SK-N-SH treated with all-trans-retinoic acid at 6 μM for 48 hours (cell line): ENCODE results near the gene IRF7.

ENCODE experiments used
- ARNTL ChIP-seq: fragments of 450-650 bp; formaldehyde crosslinking; IDR thresholded peaks from 2 replicates; pipeline ENCODE4 v1.5.0; 2020; ENCODE audit warnings: low read depth, mild to moderate bottlenecking, moderate library complexity, borderline replicate concordance
- BACH2 ChIP-seq: fragments of 250-450 bp; sonication (Bioruptor Pico); IDR thresholded peaks from 2 replicates; pipeline ENCODE4 v1.9.0; 2021; ENCODE audit warnings: mild to moderate bottlenecking, borderline replicate concordance
- CSDC2 ChIP-seq: fragments of 250-450 bp; sonication (Bioruptor Pico); IDR thresholded peaks from 2 replicates; pipeline ENCODE4 v1.5.0; 2020; ENCODE audit warnings: mild to moderate bottlenecking, moderate library complexity
- GLIS3 ChIP-seq: fragments of 250-450 bp; sonication (Bioruptor Pico); IDR thresholded peaks from 2 replicates; pipeline ENCODE4 v1.5.0; 2020; ENCODE audit warnings: mild to moderate bottlenecking, moderate library complexity
- ISL1 ChIP-seq: fragments of 250-450 bp; sonication (Bioruptor Pico); IDR thresholded peaks from 2 replicates; pipeline ENCODE4 v2.1.2; 2022; ENCODE audit warnings: mild to moderate bottlenecking, moderate library complexity
- PPARA ChIP-seq: fragments of 250-450 bp; sonication (Bioruptor Pico); IDR thresholded peaks from 2 replicates; pipeline ENCODE4 v1.5.0; 2020; ENCODE audit warnings: mild to moderate bottlenecking, borderline replicate concordance
- RARB ChIP-seq: fragments of 250-450 bp; sonication (Bioruptor Pico); IDR thresholded peaks from 2 replicates; pipeline ENCODE4 v1.8.0; 2021; ENCODE audit warnings: mild to moderate bottlenecking, moderate library complexity
- SNAI2 ChIP-seq: fragments of 250-450 bp; sonication (Bioruptor Pico); IDR thresholded peaks from 2 replicates; pipeline ENCODE4 v1.5.0; 2020; ENCODE audit warnings: mild to moderate bottlenecking, moderate library complexity
- TSHZ2 ChIP-seq: fragments of 250-450 bp; sonication (Bioruptor Pico); IDR thresholded peaks from 2 replicates; pipeline ENCODE4 v1.5.0; 2020; ENCODE audit warnings: mild to moderate bottlenecking, moderate library complexity
- ZFP3 ChIP-seq: fragments of 250-450 bp; sonication (Bioruptor Pico); IDR thresholded peaks from 2 replicates; pipeline ENCODE4 v1.5.0; 2020; ENCODE audit warnings: mild to moderate bottlenecking, moderate library complexity
- ZNF565 ChIP-seq: fragments of 450-650 bp; formaldehyde crosslinking; conservative IDR thresholded peaks from 2 replicates; pipeline ENCODE4 v1.5.0; 2020; ENCODE audit warnings: low read depth, mild to moderate bottlenecking, moderate library complexity
- ZNF8 ChIP-seq: fragments of 450-650 bp; formaldehyde crosslinking; IDR thresholded peaks from 2 replicates; pipeline ENCODE4 v1.5.0; 2020; ENCODE audit warnings: mild to moderate bottlenecking, moderate library complexity

- TF ChIP-seq PPARA (CRISPR knock-in tag) (no peak), RARB (CRISPR knock-in tag) (no peak), ZNF565 (CRISPR knock-in tag) (no peak), ZFP3 (CRISPR knock-in tag) (no peak), SNAI2 (no peak), BACH2 (CRISPR knock-in tag) (no peak), ISL1 (CRISPR knock-in tag) (no peak), TSHZ2 (CRISPR knock-in tag) (no peak), CSDC2 (CRISPR knock-in tag) (no peak), GLIS3 (no peak), ZNF8 (CRISPR knock-in tag) (no peak), ARNTL (CRISPR knock-in tag) (no peak)
Observed at GRCh38 chr11:616320-617198, 809 bp upstream of the IRF7 start.
